Adrenal gland (tissue), 5 donors: ENCODE data around the gene WDR49.

Experiments
- POLR2A ChIP-seq, 2 donors: fragments of 450-650 bp; IDR thresholded peaks; one replicate each; pipeline ENCODE4 v1.6.1; 2017; ENCODE audit warnings: antibody characterized with exemption in 2 of 2, mild to moderate bottlenecking in 2 of 2, moderate library complexity in 1 of 2
- TF ChIP-seq, protein P1 (sequence below), 6 experiments: fragments of 450-650 bp in 4 of 6; fragments of 200-600 bp in 2 of 6; sonication (generic) in 1 of 6; IDR thresholded peaks; 1 replicate in 5 of 6; 2 replicates in 1 of 6; pipeline versions ENCODE4 v1.5.1 to v1.8.0; 2016 to 2021; ENCODE audit warnings: antibody characterized with exemption in 6 of 6, mild to moderate bottlenecking in 2 of 6, moderate library complexity in 1 of 6
- donor health status: DM: no; HTN: no; CAD: no.

DNA sequence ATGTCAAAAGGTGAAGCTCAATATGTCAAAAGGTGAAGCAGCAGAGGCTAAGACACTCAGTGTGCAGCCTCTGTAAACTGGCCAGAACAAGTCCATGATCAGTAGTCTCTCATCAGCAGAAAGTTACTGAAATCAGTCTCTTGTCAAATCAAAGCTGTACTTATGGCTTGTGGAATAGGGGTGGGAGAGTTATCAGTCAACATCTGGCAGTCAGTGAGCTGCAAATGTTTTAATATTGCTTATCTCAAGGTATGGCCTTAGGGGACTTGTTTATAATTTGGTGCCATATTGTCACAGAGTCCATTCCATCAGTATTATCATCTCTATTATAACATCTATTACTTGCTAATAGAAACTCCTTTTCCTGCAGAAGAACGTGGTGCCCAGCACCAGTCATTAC, 14.9 kb upstream of the WDR49 start:
- TF ChIP-seq, protein P1, sequence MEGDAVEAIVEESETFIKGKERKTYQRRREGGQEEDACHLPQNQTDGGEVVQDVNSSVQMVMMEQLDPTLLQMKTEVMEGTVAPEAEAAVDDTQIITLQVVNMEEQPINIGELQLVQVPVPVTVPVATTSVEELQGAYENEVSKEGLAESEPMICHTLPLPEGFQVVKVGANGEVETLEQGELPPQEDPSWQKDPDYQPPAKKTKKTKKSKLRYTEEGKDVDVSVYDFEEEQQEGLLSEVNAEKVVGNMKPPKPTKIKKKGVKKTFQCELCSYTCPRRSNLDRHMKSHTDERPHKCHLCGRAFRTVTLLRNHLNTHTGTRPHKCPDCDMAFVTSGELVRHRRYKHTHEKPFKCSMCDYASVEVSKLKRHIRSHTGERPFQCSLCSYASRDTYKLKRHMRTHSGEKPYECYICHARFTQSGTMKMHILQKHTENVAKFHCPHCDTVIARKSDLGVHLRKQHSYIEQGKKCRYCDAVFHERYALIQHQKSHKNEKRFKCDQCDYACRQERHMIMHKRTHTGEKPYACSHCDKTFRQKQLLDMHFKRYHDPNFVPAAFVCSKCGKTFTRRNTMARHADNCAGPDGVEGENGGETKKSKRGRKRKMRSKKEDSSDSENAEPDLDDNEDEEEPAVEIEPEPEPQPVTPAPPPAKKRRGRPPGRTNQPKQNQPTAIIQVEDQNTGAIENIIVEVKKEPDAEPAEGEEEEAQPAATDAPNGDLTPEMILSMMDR (IDR thresholded peaks at IDR 0.05), result no peak
- no peak for TF ChIP-seq POLR2A (IDR thresholded peaks at IDR 0.05)
